IPS DF 6.9 (cell line): ENCODE data around the gene SEC16A.

Experiments used
- DNase-seq: peaks from one replicate; pipeline ENCODE4 v3.0.0-alpha.2; 2013; ENCODE audit warnings: low read depth, low spot score
- H3K27ac ChIP-seq: one replicate; pipeline ENCODE4 v1.5.1; 2013; ENCODE audit warnings: low read length, control low read depth
- H3K27me3 ChIP-seq: 2 replicates; pipeline ENCODE4 v1.6.1; 2013; ENCODE audit warnings: mild to moderate bottlenecking, low read length; ENCODE audit not compliant: control insufficient read depth, insufficient read depth
- H3K36me3 ChIP-seq: 2 replicates; pipeline ENCODE4 v1.6.1; 2013; ENCODE audit warnings: low read length; ENCODE audit not compliant: control insufficient read depth, insufficient read depth
- H3K4me1 ChIP-seq: 2 replicates; pipeline ENCODE4 v1.6.1; 2013; ENCODE audit warnings: low read length; ENCODE audit not compliant: control insufficient read depth, insufficient read depth
- H3K4me3 ChIP-seq: 2 replicates; pipeline ENCODE4 v1.5.1; 2013; ENCODE audit warnings: mild to moderate bottlenecking, low read length
- H3K9me3 ChIP-seq: 2 replicates; pipeline ENCODE4 v1.6.1; 2013; ENCODE audit warnings: low read length, inconsistent platforms; ENCODE audit not compliant: control insufficient read depth, insufficient read depth
- WGBS: extraction: QIAGEN DNeasy Blood & Tissue Kit; methylation state at CpG from one replicate; pipeline ENCODE4 v1.1.7; 2013; ENCODE audit warnings: mixed read lengths, missing lambda C conversion rate; ENCODE audit not compliant: insufficient read length, insufficient coverage; 5-methylcytosine and 5-hydroxymethylcytosine counted together

The SEC16A gene

GRCh38 chr9:136455043-136456002 is 27.5 kb downstream of the SEC16A start:
- H3K9me3 ChIP-seq, result no peaks in the 10 kb centered on the region
- H3K27ac ChIP-seq, result no peak overlapping the region
- DNase-seq, result no peak
- no peak overlapping the region for H3K4me3 ChIP-seq
- no CpG with 5 or more reads among the region's 43 CpGs for WGBS
- no peaks in the 10 kb centered on the region for H3K27me3 ChIP-seq
- no peaks in the 10 kb centered on the region for H3K4me1 ChIP-seq
- H3K36me3 ChIP-seq, result peaks cover 61% of the 10 kb centered on the region

- Histone ChIP-seq H3K9me3 (no peaks in the 10 kb centered on the region), H3K4me3 (no peak overlapping the region), H3K27ac (no peak overlapping the region), H3K27me3 (no peaks in the 10 kb centered on the region), H3K36me3 (peaks cover 55% of the 10 kb centered on the region), H3K4me1 (no peaks in the 10 kb centered on the region)
- DNase-seq, result no peak
- no CpG with 5 or more reads among the region's 25 CpGs for WGBS
Observed at GRCh38 chr9:136454026-136454796, 28.6 kb downstream of the SEC16A start.

- no peak overlapping the region for H3K4me3 ChIP-seq
- no peak overlapping the region for H3K27ac ChIP-seq
- H3K36me3 ChIP-seq, result peaks cover 50% of the 10 kb centered on the region
- H3K9me3 ChIP-seq, result no peaks in the 10 kb centered on the region
- H3K27me3 ChIP-seq, result no peaks in the 10 kb centered on the region
- no peaks in the 10 kb centered on the region for H3K4me1 ChIP-seq
- no peak for DNase-seq
- WGBS, result no CpG with 5 or more reads among the region's 11 CpGs
Observed at GRCh38 chr9:136453326-136453725, 29.5 kb downstream of the SEC16A start.

GRCh38 chr9:136451221-136451877 is 31.5 kb downstream of the SEC16A start:
- no peaks in the 10 kb centered on the region for H3K9me3 ChIP-seq
- H3K27me3 ChIP-seq, result no peaks in the 10 kb centered on the region
- H3K27ac ChIP-seq, result no peak overlapping the region
- H3K4me1 ChIP-seq, result no peaks in the 10 kb centered on the region
- H3K36me3 ChIP-seq, result peaks cover 52% of the 10 kb centered on the region
- H3K4me3 ChIP-seq, result no peak overlapping the region
- no peak for DNase-seq
- WGBS, result no CpG with 5 or more reads among the region's 26 CpGs

GRCh38 chr9:136448655-136449054 is 34.2 kb downstream of the SEC16A start:
- Histone ChIP-seq H3K27ac (no peak overlapping the region), H3K4me1 (no peaks in the 10 kb centered on the region), H3K36me3 (peaks cover 36% of the 10 kb centered on the region), H3K27me3 (no peaks in the 10 kb centered on the region), H3K4me3 (no peak overlapping the region), H3K9me3 (no peaks in the 10 kb centered on the region)
- DNase-seq, result no peak
- no CpG with 5 or more reads among the region's 3 CpGs for WGBS

GRCh38 chr9:136447173-136447778 is 35.6 kb downstream of the SEC16A start:
- Histone ChIP-seq H3K27ac (no peak overlapping the region), H3K36me3 (peaks cover 40% of the 10 kb centered on the region), H3K4me1 (no peaks in the 10 kb centered on the region), H3K27me3 (no peaks in the 10 kb centered on the region), H3K4me3 (no peak overlapping the region), H3K9me3 (no peaks in the 10 kb centered on the region)
- no CpG with 5 or more reads among the region's 27 CpGs for WGBS
- DNase-seq, result no peak

GRCh38 chr9:136445799-136446198 is 37.0 kb downstream of the SEC16A start:
- DNase-seq, result no peak
- no peaks in the 10 kb centered on the region for H3K27me3 ChIP-seq
- H3K36me3 ChIP-seq, result peaks cover 44% of the 10 kb centered on the region
- H3K9me3 ChIP-seq, result no peaks in the 10 kb centered on the region
- H3K4me1 ChIP-seq, result no peaks in the 10 kb centered on the region
- WGBS, result no CpG with 5 or more reads among the region's 7 CpGs
- H3K4me3 ChIP-seq, result no peak overlapping the region
- no peak overlapping the region for H3K27ac ChIP-seq

GRCh38 chr9:136444102-136444501 is 38.7 kb downstream of the SEC16A start:
- no peak for DNase-seq
- H3K9me3 ChIP-seq, result no peaks in the 10 kb centered on the region
- H3K4me1 ChIP-seq, result 0 out of 2 replicates have a peak, but pooled peaks cover 1% of the 10 kb centered on the region
- no peak overlapping the region for H3K27ac ChIP-seq
- WGBS, result no CpG with 5 or more reads among the region's 20 CpGs
- no peak overlapping the region for H3K4me3 ChIP-seq
- H3K36me3 ChIP-seq, result peaks cover 41% of the 10 kb centered on the region
- H3K27me3 ChIP-seq, result no peaks in the 10 kb centered on the region

- H3K9me3 ChIP-seq, result no peaks in the 10 kb centered on the region
- no CpG with 5 or more reads among the region's 7 CpGs for WGBS
- H3K27me3 ChIP-seq, result no peaks in the 10 kb centered on the region
- no peak overlapping the region for H3K27ac ChIP-seq
- 0 out of 2 replicates have a peak, but pooled peaks cover 1% of the 10 kb centered on the region for H3K4me1 ChIP-seq
- H3K4me3 ChIP-seq, result no peak overlapping the region
- H3K36me3 ChIP-seq, result peaks cover 41% of the 10 kb centered on the region
- DNase-seq, result no peak
Observed at GRCh38 chr9:136443687-136444086, 39.2 kb downstream of the SEC16A start.

GRCh38 chr9:136443087-136443486 is 39.8 kb downstream of the SEC16A start:
- Histone ChIP-seq H3K27ac (no peak overlapping the region), H3K27me3 (no peaks in the 10 kb centered on the region), H3K4me1 (0 out of 2 replicates have a peak, but pooled peaks cover 1% of the 10 kb centered on the region), H3K4me3 (no peak overlapping the region), H3K36me3 (peaks cover 41% of the 10 kb centered on the region), H3K9me3 (no peaks in the 10 kb centered on the region)
- DNase-seq, result no peak
- no CpG with 5 or more reads among the region's 15 CpGs for WGBS
